IPS DF 6.9 (cell line): ENCODE measurements around the gene AGXT2.

Experiments
- DNase-seq: peaks from one replicate; pipeline ENCODE4 v3.0.0-alpha.2; 2013; ENCODE audit warnings: low read depth, low spot score
- H3K27ac ChIP-seq: one replicate; pipeline ENCODE4 v1.5.1; 2013; ENCODE audit warnings: low read length, control low read depth
- H3K27me3 ChIP-seq: 2 replicates; pipeline ENCODE4 v1.6.1; 2013; ENCODE audit warnings: mild to moderate bottlenecking, low read length; ENCODE audit not compliant: control insufficient read depth, insufficient read depth
- H3K36me3 ChIP-seq: 2 replicates; pipeline ENCODE4 v1.6.1; 2013; ENCODE audit warnings: low read length; ENCODE audit not compliant: control insufficient read depth, insufficient read depth
- H3K4me1 ChIP-seq: 2 replicates; pipeline ENCODE4 v1.6.1; 2013; ENCODE audit warnings: low read length; ENCODE audit not compliant: control insufficient read depth, insufficient read depth
- H3K4me3 ChIP-seq: 2 replicates; pipeline ENCODE4 v1.5.1; 2013; ENCODE audit warnings: mild to moderate bottlenecking, low read length
- H3K9me3 ChIP-seq: 2 replicates; pipeline ENCODE4 v1.6.1; 2013; ENCODE audit warnings: low read length, inconsistent platforms; ENCODE audit not compliant: control insufficient read depth, insufficient read depth
- WGBS: extraction: QIAGEN DNeasy Blood & Tissue Kit; methylation state at CpG from one replicate; pipeline ENCODE4 v1.1.7; 2013; ENCODE audit warnings: mixed read lengths, missing lambda C conversion rate; ENCODE audit not compliant: insufficient read length, insufficient coverage; 5-methylcytosine and 5-hydroxymethylcytosine counted together

The AGXT2 gene

DNA sequence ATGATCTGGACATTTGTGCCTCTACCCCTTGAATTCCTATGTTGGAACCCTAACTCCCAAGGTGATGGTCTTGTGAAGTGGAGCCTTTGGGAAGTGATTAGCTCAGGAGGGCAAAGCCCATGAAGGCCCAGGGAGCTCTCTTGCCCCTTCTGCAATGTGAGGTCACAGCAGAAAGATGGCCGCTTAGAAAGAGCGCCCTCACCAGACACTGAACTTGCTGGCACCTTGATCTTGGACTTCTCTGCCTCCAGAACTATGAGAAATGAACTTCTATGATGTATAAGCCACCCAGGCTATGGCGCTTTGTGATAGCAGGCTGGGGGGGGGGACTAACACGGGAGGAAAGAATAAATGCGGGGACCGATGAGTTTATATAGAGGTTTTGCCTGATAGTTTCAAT, 45.3 kb downstream of the AGXT2 start:
- WGBS = no CpG with 5 or more reads among the region's 6 CpGs
- H3K27me3 ChIP-seq = no peaks in the 10 kb centered on the region

GRCh38 chr5:35001842-35002241, 45.9 kb downstream of the AGXT2 start:
- no peak overlapping the region for H3K27ac ChIP-seq
- no peak overlapping the region for H3K4me3 ChIP-seq
- no peaks in the 10 kb centered on the region for H3K4me1 ChIP-seq
- H3K9me3 ChIP-seq = no peaks in the 10 kb centered on the region
- no peaks in the 10 kb centered on the region for H3K27me3 ChIP-seq
- no CpG with 5 or more reads among the region's 3 CpGs for WGBS
- DNase-seq = no peak
- no peaks in the 10 kb centered on the region for H3K36me3 ChIP-seq

More for the DNA sequence above, 45.3 kb downstream of the AGXT2 start:
- Histone ChIP-seq H3K27ac (no peak overlapping the region), H3K4me3 (no peak overlapping the region), H3K9me3 (no peaks in the 10 kb centered on the region), H3K4me1 (no peaks in the 10 kb centered on the region), H3K36me3 (no peaks in the 10 kb centered on the region)
- DNase-seq = no peak

DNA sequence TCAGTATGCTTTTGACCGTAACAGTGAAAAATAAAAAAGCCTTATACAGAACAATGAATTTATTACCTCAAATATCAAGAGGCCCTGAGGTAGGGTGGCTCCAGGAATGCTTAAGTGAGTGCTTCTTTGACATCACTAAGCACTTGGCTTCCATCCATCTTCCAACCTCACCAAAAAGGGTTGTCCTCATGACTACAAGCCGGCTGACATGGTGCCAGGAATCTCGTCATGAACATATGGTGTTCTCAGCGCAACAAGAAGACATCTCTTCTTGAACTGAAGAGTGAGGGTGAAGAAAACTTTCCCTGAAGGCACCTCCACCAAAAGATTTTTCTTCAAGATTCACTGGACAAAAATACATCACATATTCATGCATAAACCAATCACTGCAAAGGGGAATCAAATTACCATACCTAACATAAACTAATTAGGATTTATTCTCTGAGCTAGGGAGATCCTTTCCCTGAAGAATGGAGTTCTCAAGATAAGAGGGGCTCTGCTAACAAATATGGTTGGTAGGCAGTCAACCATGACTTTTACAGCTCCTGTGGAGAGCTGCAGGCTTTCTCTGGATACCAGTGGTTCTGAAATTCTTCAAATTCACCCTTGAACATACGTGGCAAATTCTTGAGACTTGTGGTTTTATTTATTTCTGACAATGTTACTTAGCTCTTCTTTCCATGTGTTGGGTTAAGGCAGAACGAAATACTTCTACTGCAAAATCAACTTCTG, 49.5 kb downstream of the AGXT2 start:
- no peak for DNase-seq

GRCh38 chr5:34996261-34996660, 51.5 kb downstream of the AGXT2 start:
- no peak for DNase-seq
- H3K27me3 ChIP-seq = no peaks in the 10 kb centered on the region
- H3K4me3 ChIP-seq = no peak overlapping the region
- no peaks in the 10 kb centered on the region for H3K4me1 ChIP-seq
- H3K9me3 ChIP-seq = no peaks in the 10 kb centered on the region
- WGBS = no CpG with 5 or more reads among the region's 2 CpGs
- no peaks in the 10 kb centered on the region for H3K36me3 ChIP-seq
- H3K27ac ChIP-seq = no peak overlapping the region

More for the DNA sequence above, 49.5 kb downstream of the AGXT2 start:
- no peaks in the 10 kb centered on the region for H3K9me3 ChIP-seq
- no peaks in the 10 kb centered on the region for H3K27me3 ChIP-seq
- no peak overlapping the region for H3K4me3 ChIP-seq
- no peaks in the 10 kb centered on the region for H3K36me3 ChIP-seq
- WGBS = no CpG with 5 or more reads among the region's 6 CpGs
- no peaks in the 10 kb centered on the region for H3K4me1 ChIP-seq
- H3K27ac ChIP-seq = no peak overlapping the region

GRCh38 chr5:34993951-34994350, 53.8 kb downstream of the AGXT2 start:
- Histone ChIP-seq H3K36me3 (no peaks in the 10 kb centered on the region), H3K4me3 (no peak overlapping the region), H3K9me3 (no peaks in the 10 kb centered on the region), H3K27me3 (no peaks in the 10 kb centered on the region), H3K27ac (no peak overlapping the region), H3K4me1 (no peaks in the 10 kb centered on the region)
- no peak for DNase-seq
- no CpG with 5 or more reads among the region's 8 CpGs for WGBS

GRCh38 chr5:34991486-34992238, 56.1 kb downstream of the AGXT2 start:
- H3K9me3 ChIP-seq = no peaks in the 10 kb centered on the region
- no peak overlapping the region for H3K27ac ChIP-seq
- no peaks in the 10 kb centered on the region for H3K36me3 ChIP-seq
- WGBS = no CpG with 5 or more reads among the region's 2 CpGs
- no peak for DNase-seq
- no peak overlapping the region for H3K4me3 ChIP-seq
- H3K4me1 ChIP-seq = no peaks in the 10 kb centered on the region
- H3K27me3 ChIP-seq = no peaks in the 10 kb centered on the region

- no peaks in the 10 kb centered on the region for H3K4me1 ChIP-seq
- DNase-seq = no peak
- no CpG with 5 or more reads among the region's 1 CpG for WGBS
- no peaks in the 10 kb centered on the region for H3K27me3 ChIP-seq
- no peaks in the 10 kb centered on the region for H3K36me3 ChIP-seq
- H3K9me3 ChIP-seq = no peaks in the 10 kb centered on the region
- no peak overlapping the region for H3K27ac ChIP-seq
- no peak overlapping the region for H3K4me3 ChIP-seq
Measured at GRCh38 chr5:34986965-34987364, 60.8 kb downstream of the AGXT2 start.

GRCh38 chr5:34982823-34983222, 64.9 kb downstream of the AGXT2 start:
- H3K27me3 ChIP-seq = no peaks in the 10 kb centered on the region
- no peak for DNase-seq
- whole genome bisulfite sequencing = no CpG with 5 or more reads among the region's 4 CpGs

DNA sequence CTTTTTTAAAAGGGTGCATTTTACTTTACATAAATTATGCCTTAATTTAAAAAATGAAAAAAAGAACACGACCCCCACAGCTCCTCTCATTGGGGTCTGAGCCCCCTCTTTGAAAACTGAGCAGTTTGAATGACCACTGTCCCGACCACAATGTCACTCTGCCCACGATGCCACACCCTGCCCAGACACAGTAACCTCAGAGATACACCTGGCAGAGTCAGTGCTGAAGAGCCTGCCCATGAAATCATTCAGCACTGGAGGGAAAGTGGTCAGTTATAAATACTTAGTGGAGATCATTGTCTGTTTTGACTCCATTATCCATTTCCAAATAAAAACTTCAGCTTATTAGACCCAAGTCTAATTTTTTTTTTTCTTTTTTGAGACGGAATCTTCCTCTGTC, 69.1 kb downstream of the AGXT2 start:
- no peak for DNase-seq
- H3K36me3 ChIP-seq = no peaks in the 10 kb centered on the region
- WGBS = no CpG with 5 or more reads among the region's 4 CpGs
- H3K4me1 ChIP-seq = no peaks in the 10 kb centered on the region
- H3K27ac ChIP-seq = no peak overlapping the region
- no peak overlapping the region for H3K4me3 ChIP-seq
- no peaks in the 10 kb centered on the region for H3K27me3 ChIP-seq
- H3K9me3 ChIP-seq = no peaks in the 10 kb centered on the region

More at GRCh38 chr5:34982823-34983222, 64.9 kb downstream of the AGXT2 start:
- no peak overlapping the region for H3K27ac ChIP-seq
- H3K4me1 ChIP-seq = no peaks in the 10 kb centered on the region
- no peak overlapping the region for H3K4me3 ChIP-seq
- H3K36me3 ChIP-seq = no peaks in the 10 kb centered on the region
- H3K9me3 ChIP-seq = no peaks in the 10 kb centered on the region

DNA sequence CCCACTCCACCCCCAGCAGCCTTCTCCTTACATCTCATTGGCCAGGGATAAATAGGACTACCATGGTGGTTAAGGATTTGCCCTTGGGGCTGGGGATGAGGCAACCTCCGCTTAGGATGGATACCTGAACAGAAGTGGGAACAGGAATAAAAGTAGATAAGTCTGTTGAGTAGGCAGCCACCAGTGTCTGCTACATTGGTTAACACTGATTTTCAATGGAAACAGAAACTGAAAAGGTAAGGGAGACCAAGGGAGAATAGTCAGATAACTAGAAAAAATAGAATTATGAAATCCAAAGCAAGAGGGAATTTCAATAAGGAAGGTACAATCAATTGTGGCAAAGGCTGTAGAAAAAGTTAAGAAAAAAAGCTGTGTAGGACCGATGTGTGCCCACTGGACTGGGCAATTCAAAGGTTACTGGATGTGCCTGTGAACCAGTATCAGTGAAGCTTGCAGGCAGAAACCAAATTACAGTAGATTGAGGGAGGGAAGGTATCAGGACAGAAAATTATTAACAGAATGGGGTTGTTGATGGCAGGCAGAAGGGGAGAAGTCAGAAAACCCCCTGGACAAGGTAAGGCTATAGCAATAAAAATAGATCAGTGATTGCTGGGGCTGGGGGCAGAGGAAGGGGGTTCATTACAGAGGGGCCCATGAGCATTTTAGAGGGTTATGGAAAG, 69.7 kb downstream of the AGXT2 start:
- no CpG with 5 or more reads among the region's 2 CpGs for WGBS
- no peak overlapping the region for H3K4me3 ChIP-seq

More for the DNA sequence above, 69.7 kb downstream of the AGXT2 start:
- H3K4me1 ChIP-seq = no peaks in the 10 kb centered on the region
- no peak for DNase-seq
- no peaks in the 10 kb centered on the region for H3K27me3 ChIP-seq
- no peak overlapping the region for H3K27ac ChIP-seq
- no peaks in the 10 kb centered on the region for H3K9me3 ChIP-seq
- H3K36me3 ChIP-seq = no peaks in the 10 kb centered on the region
